ENCODE data around the gene PLEKHN1.

- no peak for TF ChIP-seq ELF4 (IDR thresholded peaks at IDR 0.05)
- no peak for TF ChIP-seq SP1 (IDR thresholded peaks at IDR 0.05)
- TF ChIP-seq BHLHE40 (IDR thresholded peaks at IDR 0.05; ENCODE audit: borderline replicate concordance): no peak
- no peak for TF ChIP-seq PKNOX1 (IDR thresholded peaks at IDR 0.05)
These were observed 6.6 kb downstream of the PLEKHN1 start for GRCh38 chr1:972726-973458.

Data from HEK293T (cell line).